ENCODE measurements around the gene TRAPPC2L.

Gene TRAPPC2L

GRCh38 chr16:88911946-88912310 lies 55.0 kb downstream of the TRAPPC2L start:
- DNase-seq: no peak

Measured in midbrain (tissue), 1 donor.